Parathyroid adenoma (tissue), 2 donors: ENCODE data around the gene DHRS12.

Source experiments
- H2AFZ ChIP-seq: fragments of 300-600 bp; sonication (generic); one replicate; pipeline ENCODE4 v1.7.0; 2017; ENCODE audit warnings: antibody characterized with exemption, mild to moderate bottlenecking
- H3K27ac ChIP-seq: fragments of 300-600 bp; sonication (generic); one replicate; pipeline ENCODE4 v1.7.0; 2017
- H3K27me3 ChIP-seq: fragments of 300-600 bp; sonication (generic); one replicate; pipeline ENCODE4 v1.7.0; 2017; ENCODE audit warnings: low read length; ENCODE audit not compliant: control insufficient read depth, insufficient read depth
- H3K36me3 ChIP-seq: fragments of 300-600 bp; sonication (generic); one replicate; pipeline ENCODE4 v1.7.0; 2017; ENCODE audit warnings: low read length; ENCODE audit not compliant: control insufficient read depth, insufficient read depth
- H3K4me1 ChIP-seq: fragments of 300-600 bp; sonication (generic); one replicate; pipeline ENCODE4 v1.7.0; 2017; ENCODE audit warnings: control low read depth
- H3K4me2 ChIP-seq: fragments of 300-600 bp; sonication (generic); one replicate; pipeline ENCODE4 v1.7.0; 2017; ENCODE audit warnings: low read length
- H3K4me3 ChIP-seq: fragments of 300-600 bp; sonication (generic); one replicate; pipeline ENCODE4 v1.7.0; 2017; ENCODE audit warnings: low read depth, low read length
- H3K79me2 ChIP-seq: fragments of 300-600 bp; sonication (generic); one replicate; pipeline ENCODE4 v1.7.0; 2017; ENCODE audit warnings: control low read depth
- H3K9ac ChIP-seq: fragments of 300-600 bp; sonication (generic); one replicate; pipeline ENCODE4 v1.7.0; 2017; ENCODE audit warnings: mild to moderate bottlenecking
- H3K9me3 ChIP-seq: fragments of 300-600 bp; sonication (generic); one replicate; pipeline ENCODE4 v1.7.0; 2017; ENCODE audit warnings: low read length; ENCODE audit not compliant: control insufficient read depth
- CTCF ChIP-seq: fragments of 300-600 bp; sonication (generic); IDR thresholded peaks from one replicate; pipeline ENCODE4 v1.7.0; 2017; ENCODE audit warnings: antibody characterized with exemption, mild to moderate bottlenecking
- donor health status: primary hyperparathyroidism.

DHRS12 gene

GRCh38 chr13:51772781-51773180 is 31.2 kb downstream of the DHRS12 start:
- Histone ChIP-seq H3K4me2 (no peak overlapping the region), H3K4me1 (no peaks in the 10 kb centered on the region), H3K27ac (no peak overlapping the region), H3K36me3 (no peaks in the 10 kb centered on the region), H3K27me3 (no peaks in the 10 kb centered on the region), H2AFZ (no peak overlapping the region), H3K9me3 (no peaks in the 10 kb centered on the region), H3K4me3 (no peak overlapping the region), H3K9ac (no peak overlapping the region), H3K79me2 (no peaks in the 10 kb centered on the region)
- TF ChIP-seq CTCF: no peak

- no peaks in the 10 kb centered on the region for H3K36me3 ChIP-seq
- H3K27me3 ChIP-seq: no peaks in the 10 kb centered on the region
- no peak overlapping the region for H3K4me2 ChIP-seq
- H3K79me2 ChIP-seq: no peaks in the 10 kb centered on the region
- TF ChIP-seq CTCF: no peak
- no peak overlapping the region for H3K4me3 ChIP-seq
- H3K9ac ChIP-seq: no peak overlapping the region
- H2AFZ ChIP-seq: peak overlapping the region; percentile 78
- no peaks in the 10 kb centered on the region for H3K9me3 ChIP-seq
- H3K27ac ChIP-seq: peak overlapping the region; percentile 54
- H3K4me1 ChIP-seq: no peaks in the 10 kb centered on the region
Measured at GRCh38 chr13:51772105-51772455, 31.9 kb downstream of the DHRS12 start.

- Histone ChIP-seq H3K79me2 (no peaks in the 10 kb centered on the region), H3K27ac (peak overlapping the region; percentile 54), H2AFZ (peak overlapping the region; percentile 78), H3K4me1 (no peaks in the 10 kb centered on the region), H3K4me3 (no peak overlapping the region), H3K4me2 (peak overlapping the region; percentile 34), H3K27me3 (no peaks in the 10 kb centered on the region), H3K9ac (no peak overlapping the region), H3K9me3 (no peaks in the 10 kb centered on the region), H3K36me3 (no peaks in the 10 kb centered on the region)
- TF ChIP-seq CTCF: peak; percentile 32
Measured at GRCh38 chr13:51771418-51772104, 32.4 kb downstream of the DHRS12 start.

GRCh38 chr13:51770681-51771417 is 33.1 kb downstream of the DHRS12 start:
- Histone ChIP-seq H3K36me3 (no peaks in the 10 kb centered on the region), H2AFZ (peak overlapping the region; percentile 78), H3K4me1 (no peaks in the 10 kb centered on the region), H3K79me2 (no peaks in the 10 kb centered on the region), H3K4me3 (no peak overlapping the region), H3K4me2 (no peak overlapping the region), H3K27ac (peak overlapping the region; percentile 54), H3K9ac (no peak overlapping the region), H3K9me3 (no peaks in the 10 kb centered on the region), H3K27me3 (no peaks in the 10 kb centered on the region)
- TF ChIP-seq CTCF: no peak
